ENCODE results near the gene REXO2.

The REXO2 gene

GRCh38 chr11:114400216-114400914 is 38.9 kb upstream of the REXO2 start, which contains the start of the genes C11orf71 and RBM7 (continued):
- TF ChIP-seq ZNF518A (tag by site-specific recombination; conservative IDR thresholded peaks at IDR 0.05; ENCODE audit: low read depth) (no peak), ZNF664 (tag by site-specific recombination; IDR thresholded peaks at IDR 0.05) (no peak), ZNF510 (tag by site-specific recombination; IDR thresholded peaks at IDR 0.05; ENCODE audit: insufficient replicate concordance) (no peak), ZNF324 (tag by site-specific recombination; IDR thresholded peaks at IDR 0.05) (no peak), ZNF610 (tag by site-specific recombination; IDR thresholded peaks at IDR 0.05; ENCODE audit: borderline replicate concordance) (no peak), ZNF292 (tag by site-specific recombination; IDR thresholded peaks at IDR 0.05; ENCODE audit: borderline replicate concordance, low read depth) (no peak), ZNF24 (tag by site-specific recombination; IDR thresholded peaks at IDR 0.05) (peak; percentile 49; the same call in 1 of the 2 replicates), RBAK (tag by site-specific recombination; IDR thresholded peaks at IDR 0.05) (no peak), ZNF558 (tag by site-specific recombination; IDR thresholded peaks at IDR 0.05) (no peak), ZNF211 (tag by site-specific recombination; IDR thresholded peaks at IDR 0.05; ENCODE audit: low read depth) (no peak), KLF16 (tag by site-specific recombination; IDR thresholded peaks at IDR 0.05) (0 out of 2 replicates have a peak, but pooled peaks have one; percentile 9), ZNF785 (tag by site-specific recombination; IDR thresholded peaks at IDR 0.05) (no peak), ZBTB49 (tag by site-specific recombination; IDR thresholded peaks at IDR 0.05; ENCODE audit: low read depth) (no peak), GLIS1 (tag by site-specific recombination; IDR thresholded peaks at IDR 0.05) (peak; percentile 22; the same call in 1 of the 2 replicates), ZNF544 (tag by site-specific recombination; IDR thresholded peaks at IDR 0.05) (no peak), ZNF585B (tag by site-specific recombination; IDR thresholded peaks at IDR 0.05) (no peak), ZNF10 (tag by site-specific recombination; IDR thresholded peaks at IDR 0.05) (no peak), ZNF311 (tag by site-specific recombination; IDR thresholded peaks at IDR 0.05; ENCODE audit: borderline replicate concordance) (no peak), ZNF624 (tag by site-specific recombination; IDR thresholded peaks at IDR 0.05) (no peak), FEZF1 (tag by site-specific recombination; IDR thresholded peaks at IDR 0.05) (no peak), ZNF223 (tag by site-specific recombination; IDR thresholded peaks at IDR 0.05) (no peak), ZNF19 (tag by site-specific recombination; IDR thresholded peaks at IDR 0.05; ENCODE audit: low read depth) (no peak), ZNF792 (tag by site-specific recombination; IDR thresholded peaks at IDR 0.05) (no peak), ZNF37A (tag by site-specific recombination; IDR thresholded peaks at IDR 0.05) (no peak), SP3 (tag by site-specific recombination; IDR thresholded peaks at IDR 0.05) (no peak), ZNF426 (tag by site-specific recombination; IDR thresholded peaks at IDR 0.05) (no peak), ZNF341 (tag by site-specific recombination; IDR thresholded peaks at IDR 0.05; ENCODE audit: low read depth) (peak; percentile 92)
- TF ChIP-seq, protein P1, sequence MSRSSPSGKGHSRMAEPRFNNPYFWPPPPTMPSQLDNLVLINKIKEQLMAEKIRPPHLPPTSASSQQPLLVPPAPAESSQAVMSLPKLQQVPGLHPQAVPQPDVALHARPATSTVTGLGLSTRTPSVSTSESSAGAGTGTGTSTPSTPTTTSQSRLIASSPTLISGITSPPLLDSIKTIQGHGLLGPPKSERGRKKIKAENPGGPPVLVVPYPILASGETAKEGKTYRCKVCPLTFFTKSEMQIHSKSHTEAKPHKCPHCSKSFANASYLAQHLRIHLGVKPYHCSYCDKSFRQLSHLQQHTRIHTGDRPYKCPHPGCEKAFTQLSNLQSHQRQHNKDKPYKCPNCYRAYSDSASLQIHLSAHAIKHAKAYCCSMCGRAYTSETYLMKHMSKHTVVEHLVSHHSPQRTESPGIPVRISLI (tag by site-specific recombination; IDR thresholded peaks at IDR 0.05) = no peak
- TF ChIP-seq, protein P2, sequence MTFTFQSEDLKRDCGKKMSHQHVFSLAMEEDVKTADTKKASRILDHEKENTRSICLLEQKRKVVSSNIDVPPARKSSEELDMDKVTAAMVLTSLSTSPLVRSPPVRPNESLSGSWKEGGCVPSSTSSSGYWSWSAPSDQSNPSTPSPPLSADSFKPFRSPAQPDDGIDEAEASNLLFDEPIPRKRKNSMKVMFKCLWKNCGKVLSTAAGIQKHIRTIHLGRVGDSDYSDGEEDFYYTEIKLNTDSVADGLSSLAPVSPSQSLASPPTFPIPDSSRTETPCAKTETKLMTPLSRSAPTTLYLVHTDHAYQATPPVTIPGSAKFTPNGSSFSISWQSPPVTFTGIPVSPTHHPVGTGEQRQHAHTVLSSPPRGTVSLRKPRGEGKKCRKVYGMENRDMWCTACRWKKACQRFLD (tag by site-specific recombination; IDR thresholded peaks at IDR 0.05) = no peak
- TF ChIP-seq, protein P3, sequence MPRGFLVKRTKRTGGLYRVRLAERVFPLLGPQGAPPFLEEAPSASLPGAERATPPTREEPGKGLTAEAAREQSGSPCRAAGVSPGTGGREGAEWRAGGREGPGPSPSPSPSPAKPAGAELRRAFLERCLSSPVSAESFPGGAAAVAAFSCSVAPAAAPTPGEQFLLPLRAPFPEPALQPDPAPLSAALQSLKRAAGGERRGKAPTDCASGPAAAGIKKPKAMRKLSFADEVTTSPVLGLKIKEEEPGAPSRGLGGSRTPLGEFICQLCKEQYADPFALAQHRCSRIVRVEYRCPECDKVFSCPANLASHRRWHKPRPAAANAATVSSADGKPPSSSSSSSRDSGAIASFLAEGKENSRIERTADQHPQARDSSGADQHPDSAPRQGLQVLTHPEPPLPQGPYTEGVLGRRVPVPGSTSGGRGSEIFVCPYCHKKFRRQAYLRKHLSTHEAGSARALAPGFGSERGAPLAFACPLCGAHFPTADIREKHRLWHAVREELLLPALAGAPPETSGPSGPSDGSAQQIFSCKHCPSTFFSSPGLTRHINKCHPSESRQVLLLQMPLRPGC (tag by site-specific recombination; IDR thresholded peaks at IDR 0.05) = no peak

All from HEK293 (cell line).